SK-N-SH treated with all-trans-retinoic acid at 6 μM for 48 hours (cell line): Measurements from ENCODE around the gene ADAMTSL3.
"Not testable (repeated sequence)": the region's sequence is repeated elsewhere in the genome, so short reads cannot be mapped to it uniquely, and the experiment has no call there.

Experiments
- ATAC-seq: fragments of 200-7000 bp; cut with Tn5 transposase; 3 replicates; pipeline ENCODE4 v1.9.1; 2020; ENCODE audit warnings: mild to moderate bottlenecking, moderate library complexity
- ARNTL ChIP-seq: fragments of 450-650 bp; formaldehyde crosslinking; IDR thresholded peaks from 2 replicates; pipeline ENCODE4 v1.5.0; 2020; ENCODE audit warnings: low read depth, mild to moderate bottlenecking, moderate library complexity, borderline replicate concordance
- BACH2 ChIP-seq: fragments of 250-450 bp; sonication (Bioruptor Pico); IDR thresholded peaks from 2 replicates; pipeline ENCODE4 v1.9.0; 2021; ENCODE audit warnings: mild to moderate bottlenecking, borderline replicate concordance
- CSDC2 ChIP-seq: fragments of 250-450 bp; sonication (Bioruptor Pico); IDR thresholded peaks from 2 replicates; pipeline ENCODE4 v1.5.0; 2020; ENCODE audit warnings: mild to moderate bottlenecking, moderate library complexity
- GLIS3 ChIP-seq: fragments of 250-450 bp; sonication (Bioruptor Pico); IDR thresholded peaks from 2 replicates; pipeline ENCODE4 v1.5.0; 2020; ENCODE audit warnings: mild to moderate bottlenecking, moderate library complexity
- OSR1 ChIP-seq: fragments of 250-450 bp; sonication (Bioruptor Pico); IDR thresholded peaks from 2 replicates; pipeline ENCODE4 v1.8.0; 2022; ENCODE audit warnings: moderate library complexity, mild to moderate bottlenecking, inconsistent platforms
- PATZ1 ChIP-seq: fragments of 250-450 bp; sonication (Bioruptor Pico); IDR thresholded peaks from 2 replicates; pipeline ENCODE4 v1.8.0; 2020; ENCODE audit warnings: mild to moderate bottlenecking, moderate library complexity, borderline replicate concordance
- POU6F1 ChIP-seq: fragments of 250-450 bp; sonication (Bioruptor Pico); IDR thresholded peaks from 2 replicates; pipeline ENCODE4 v1.8.0; 2021; ENCODE audit warnings: low read depth, mild to moderate bottlenecking, moderate library complexity, borderline replicate concordance
- RARB ChIP-seq: fragments of 250-450 bp; sonication (Bioruptor Pico); IDR thresholded peaks from 2 replicates; pipeline ENCODE4 v1.8.0; 2021; ENCODE audit warnings: mild to moderate bottlenecking, moderate library complexity
- SNAI2 ChIP-seq: fragments of 250-450 bp; sonication (Bioruptor Pico); IDR thresholded peaks from 2 replicates; pipeline ENCODE4 v1.5.0; 2020; ENCODE audit warnings: mild to moderate bottlenecking, moderate library complexity
- TCF4 ChIP-seq: fragments of 250-450 bp; sonication (Bioruptor Pico); IDR thresholded peaks from 2 replicates; pipeline ENCODE4 v1.8.0; 2021; ENCODE audit warnings: mild to moderate bottlenecking, moderate library complexity, borderline replicate concordance
- TOX ChIP-seq: fragments of 250-450 bp; sonication (Bioruptor Pico); IDR thresholded peaks from 2 replicates; pipeline ENCODE4 v1.8.0; 2021; ENCODE audit warnings: mild to moderate bottlenecking, moderate library complexity, borderline replicate concordance
- ZC3H10 ChIP-seq: fragments of 250-450 bp; sonication (Bioruptor Pico); IDR thresholded peaks from 2 replicates; pipeline ENCODE4 v1.5.1; 2021; ENCODE audit warnings: mild to moderate bottlenecking, moderate library complexity
- ZFP3 ChIP-seq: fragments of 250-450 bp; sonication (Bioruptor Pico); IDR thresholded peaks from 2 replicates; pipeline ENCODE4 v1.5.0; 2020; ENCODE audit warnings: mild to moderate bottlenecking, moderate library complexity
- ZFP30 ChIP-seq: fragments of 450-650 bp; formaldehyde crosslinking; IDR thresholded peaks from 2 replicates; pipeline ENCODE4 v1.5.0; 2022; ENCODE audit warnings: mild to moderate bottlenecking, moderate library complexity
- ZNF565 ChIP-seq: fragments of 450-650 bp; formaldehyde crosslinking; conservative IDR thresholded peaks from 2 replicates; pipeline ENCODE4 v1.5.0; 2020; ENCODE audit warnings: low read depth, mild to moderate bottlenecking, moderate library complexity
- ZNF70 ChIP-seq: fragments of 450-650 bp; formaldehyde crosslinking; IDR thresholded peaks from 2 replicates; pipeline ENCODE4 v1.5.0; 2020; ENCODE audit warnings: mild to moderate bottlenecking, moderate library complexity
- TF ChIP-seq, protein P1 (sequence below): fragments of 250-450 bp; sonication (Bioruptor Pico); IDR thresholded peaks from 2 replicates; pipeline ENCODE4 v1.5.1; 2020; ENCODE audit warnings: low read depth, mild to moderate bottlenecking, moderate library complexity
- TF ChIP-seq, protein P2 (sequence below): fragments of 250-450 bp; sonication (Bioruptor Pico); IDR thresholded peaks from 2 replicates; pipeline ENCODE4 v1.5.0; 2020; ENCODE audit warnings: mild to moderate bottlenecking, moderate library complexity

The ADAMTSL3 gene

GRCh38 chr15:83956887-83957286 is 303.0 kb downstream of the ADAMTSL3 start (continued):
- no peak for TF ChIP-seq PATZ1 (CRISPR knock-in tag)
- TF ChIP-seq BACH2 (CRISPR knock-in tag), result no peak
- TF ChIP-seq ZFP30 (CRISPR knock-in tag), result no peak

- no peak for TF ChIP-seq ZC3H10 (CRISPR knock-in tag)
- TF ChIP-seq RARB (CRISPR knock-in tag), result no peak
- TF ChIP-seq OSR1 (CRISPR knock-in tag), result no peak
- TF ChIP-seq, protein P1, sequence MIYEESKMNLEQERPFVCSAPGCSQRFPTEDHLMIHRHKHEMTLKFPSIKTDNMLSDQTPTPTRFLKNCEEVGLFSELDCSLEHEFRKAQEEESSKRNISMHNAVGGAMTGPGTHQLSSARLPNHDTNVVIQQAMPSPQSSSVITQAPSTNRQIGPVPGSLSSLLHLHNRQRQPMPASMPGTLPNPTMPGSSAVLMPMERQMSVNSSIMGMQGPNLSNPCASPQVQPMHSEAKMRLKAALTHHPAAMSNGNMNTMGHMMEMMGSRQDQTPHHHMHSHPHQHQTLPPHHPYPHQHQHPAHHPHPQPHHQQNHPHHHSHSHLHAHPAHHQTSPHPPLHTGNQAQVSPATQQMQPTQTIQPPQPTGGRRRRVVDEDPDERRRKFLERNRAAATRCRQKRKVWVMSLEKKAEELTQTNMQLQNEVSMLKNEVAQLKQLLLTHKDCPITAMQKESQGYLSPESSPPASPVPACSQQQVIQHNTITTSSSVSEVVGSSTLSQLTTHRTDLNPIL, result no peak
- TF ChIP-seq TCF4 (CRISPR knock-in tag), result no peak
- no peak for TF ChIP-seq TOX
- no peak for TF ChIP-seq PATZ1 (CRISPR knock-in tag)
- TF ChIP-seq SNAI2, result no peak
- no peak for TF ChIP-seq CSDC2
- no peak for ATAC-seq
Measured at GRCh38 chr15:83959477-83959876, 305.6 kb downstream of the ADAMTSL3 start.

- ATAC-seq, result no peak
- TF ChIP-seq ZFP3 (CRISPR knock-in tag) (no peak), PATZ1 (CRISPR knock-in tag) (no peak), BACH2 (CRISPR knock-in tag) (no peak), ARNTL (CRISPR knock-in tag) (no peak), TCF4 (CRISPR knock-in tag) (no peak), ZNF565 (CRISPR knock-in tag) (no peak), ZNF70 (no peak), RARB (CRISPR knock-in tag) (no peak), GLIS3 (no peak), POU6F1 (no peak)
Measured at GRCh38 chr15:83960192-83960829, 306.4 kb downstream of the ADAMTSL3 start.

GRCh38 chr15:83961311-83961710 is 307.4 kb downstream of the ADAMTSL3 start:
- TF ChIP-seq SNAI2 (no peak), CSDC2 (no peak)
- TF ChIP-seq, protein P2, sequence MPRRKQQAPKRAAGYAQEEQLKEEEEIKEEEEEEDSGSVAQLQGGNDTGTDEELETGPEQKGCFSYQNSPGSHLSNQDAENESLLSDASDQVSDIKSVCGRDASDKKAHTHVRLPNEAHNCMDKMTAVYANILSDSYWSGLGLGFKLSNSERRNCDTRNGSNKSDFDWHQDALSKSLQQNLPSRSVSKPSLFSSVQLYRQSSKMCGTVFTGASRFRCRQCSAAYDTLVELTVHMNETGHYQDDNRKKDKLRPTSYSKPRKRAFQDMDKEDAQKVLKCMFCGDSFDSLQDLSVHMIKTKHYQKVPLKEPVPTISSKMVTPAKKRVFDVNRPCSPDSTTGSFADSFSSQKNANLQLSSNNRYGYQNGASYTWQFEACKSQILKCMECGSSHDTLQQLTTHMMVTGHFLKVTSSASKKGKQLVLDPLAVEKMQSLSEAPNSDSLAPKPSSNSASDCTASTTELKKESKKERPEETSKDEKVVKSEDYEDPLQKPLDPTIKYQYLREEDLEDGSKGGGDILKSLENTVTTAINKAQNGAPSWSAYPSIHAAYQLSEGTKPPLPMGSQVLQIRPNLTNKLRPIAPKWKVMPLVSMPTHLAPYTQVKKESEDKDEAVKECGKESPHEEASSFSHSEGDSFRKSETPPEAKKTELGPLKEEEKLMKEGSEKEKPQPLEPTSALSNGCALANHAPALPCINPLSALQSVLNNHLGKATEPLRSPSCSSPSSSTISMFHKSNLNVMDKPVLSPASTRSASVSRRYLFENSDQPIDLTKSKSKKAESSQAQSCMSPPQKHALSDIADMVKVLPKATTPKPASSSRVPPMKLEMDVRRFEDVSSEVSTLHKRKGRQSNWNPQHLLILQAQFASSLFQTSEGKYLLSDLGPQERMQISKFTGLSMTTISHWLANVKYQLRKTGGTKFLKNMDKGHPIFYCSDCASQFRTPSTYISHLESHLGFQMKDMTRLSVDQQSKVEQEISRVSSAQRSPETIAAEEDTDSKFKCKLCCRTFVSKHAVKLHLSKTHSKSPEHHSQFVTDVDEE (CRISPR knock-in tag), result no peak
- no peak for ATAC-seq

DNA sequence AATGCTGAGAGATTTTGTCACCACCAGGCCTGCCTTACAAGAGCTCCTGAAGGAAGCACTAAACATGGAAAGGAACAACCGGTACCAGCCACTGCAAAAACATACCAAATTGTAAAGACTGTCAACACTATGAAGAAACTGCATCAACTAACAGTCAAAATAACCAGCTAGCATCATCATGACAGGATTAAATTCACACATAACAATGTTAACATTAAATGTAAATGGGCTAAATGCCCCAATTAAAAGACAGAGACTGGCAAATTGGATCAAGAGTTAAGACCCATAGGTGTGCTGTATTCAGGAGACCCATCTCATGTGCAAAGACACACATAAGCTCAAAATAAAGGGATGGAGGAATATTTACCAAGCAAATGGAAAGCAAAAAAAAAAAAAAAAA is 311.0 kb downstream of the ADAMTSL3 start:
- ATAC-seq, result not testable (repeated sequence)
